Ishikawa (cell line): Measurements from ENCODE around the gene RAMP2.

Experiments used
- TAF1 ChIP-seq: IDR thresholded peaks from 2 replicates; pipeline ENCODE4 v1.6.1; 2012; ENCODE audit warnings: low read depth, mild to moderate bottlenecking
- TEAD4 ChIP-seq: IDR thresholded peaks from 2 replicates; pipeline ENCODE4 v1.6.1; 2012

DNA sequence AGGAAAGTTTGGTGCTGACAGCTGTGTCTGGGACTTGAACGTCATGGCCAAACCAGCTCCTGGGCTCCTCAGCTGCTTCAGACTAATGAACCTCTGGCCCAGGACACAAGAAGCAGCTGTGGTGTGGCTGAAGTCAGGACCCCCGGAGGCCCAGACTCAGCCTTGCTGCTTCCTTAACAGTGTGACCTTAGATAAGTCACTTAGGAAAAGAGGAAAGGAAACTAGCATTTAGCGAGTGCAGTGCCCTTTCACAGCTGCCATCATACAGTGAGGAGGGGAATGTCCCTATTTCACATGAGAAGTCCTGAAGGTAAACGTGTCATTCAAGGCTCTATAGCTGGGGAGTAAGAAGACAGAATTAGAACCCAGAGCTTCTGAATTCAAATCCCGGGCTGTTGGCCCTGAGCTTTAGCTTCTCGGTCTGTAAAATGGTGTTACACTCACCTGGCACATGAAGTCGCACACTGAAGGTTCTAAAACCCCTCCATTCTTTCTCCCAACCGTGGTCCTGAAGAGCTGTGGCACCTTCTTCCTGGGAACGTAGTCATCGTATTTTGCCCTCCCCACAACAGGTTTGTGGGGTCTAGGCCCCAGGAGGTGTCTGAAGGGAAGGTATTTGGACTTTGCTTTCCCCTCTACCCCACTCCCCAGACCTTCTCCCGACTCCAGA is 910 bp upstream of the RAMP2 start:
- no peak for TF ChIP-seq TEAD4
- no peak for TF ChIP-seq TAF1
